HEK293T (cell line): ENCODE measurements around the gene SPACA6.

Source experiments
- BHLHE40 ChIP-seq: fragments of 450-650 bp; IDR thresholded peaks from 2 replicates; pipeline ENCODE4 v1.6.1; 2016; ENCODE audit warnings: mild to moderate bottlenecking, moderate library complexity, borderline replicate concordance
- CTBP1 ChIP-seq: fragments of 450-650 bp; IDR thresholded peaks from 2 replicates; pipeline ENCODE4 v1.6.1; 2016; ENCODE audit warnings: borderline replicate concordance
- ELF4 ChIP-seq: fragments of 450-650 bp; IDR thresholded peaks from 2 replicates; pipeline ENCODE4 v1.6.1; 2017; ENCODE audit warnings: antibody characterized with exemption
- FOXA1 ChIP-seq: fragments of 450-650 bp; IDR thresholded peaks from 2 replicates; pipeline ENCODE4 v1.6.1; 2016; ENCODE audit warnings: mild to moderate bottlenecking
- FOXK2 ChIP-seq: fragments of 450-650 bp; IDR thresholded peaks from 2 replicates; pipeline ENCODE4 v1.6.1; 2016; ENCODE audit warnings: mild to moderate bottlenecking
- FOXM1 ChIP-seq: fragments of 450-650 bp; IDR thresholded peaks from 2 replicates; pipeline ENCODE4 v1.6.1; 2017; ENCODE audit warnings: mild to moderate bottlenecking, borderline replicate concordance
- L3MBTL2 ChIP-seq: fragments of 450-650 bp; conservative IDR thresholded peaks from 2 replicates; pipeline ENCODE4 v1.6.1; 2016; ENCODE audit warnings: mild to moderate bottlenecking
- LEF1 ChIP-seq: fragments of 450-650 bp; IDR thresholded peaks from 2 replicates; pipeline ENCODE4 v1.6.1; 2017; ENCODE audit warnings: mild to moderate bottlenecking, borderline replicate concordance
- SP1 ChIP-seq: fragments of 450-650 bp; IDR thresholded peaks from 2 replicates; pipeline ENCODE4 v1.6.1; 2017
- SUZ12 ChIP-seq: fragments of 450-650 bp; IDR thresholded peaks from 2 replicates; pipeline ENCODE4 v1.6.1; 2016; ENCODE audit warnings: mild to moderate bottlenecking
- TARDBP ChIP-seq: fragments of 450-650 bp; IDR thresholded peaks from 2 replicates; pipeline ENCODE4 v1.6.1; 2016
- ZNF384 ChIP-seq: fragments of 450-650 bp; IDR thresholded peaks from 2 replicates; pipeline ENCODE4 v1.6.1; 2016
- TF ChIP-seq, protein P1 (sequence below): fragments of 450-650 bp; IDR thresholded peaks from 2 replicates; pipeline ENCODE4 v1.6.1; 2016

DNA sequence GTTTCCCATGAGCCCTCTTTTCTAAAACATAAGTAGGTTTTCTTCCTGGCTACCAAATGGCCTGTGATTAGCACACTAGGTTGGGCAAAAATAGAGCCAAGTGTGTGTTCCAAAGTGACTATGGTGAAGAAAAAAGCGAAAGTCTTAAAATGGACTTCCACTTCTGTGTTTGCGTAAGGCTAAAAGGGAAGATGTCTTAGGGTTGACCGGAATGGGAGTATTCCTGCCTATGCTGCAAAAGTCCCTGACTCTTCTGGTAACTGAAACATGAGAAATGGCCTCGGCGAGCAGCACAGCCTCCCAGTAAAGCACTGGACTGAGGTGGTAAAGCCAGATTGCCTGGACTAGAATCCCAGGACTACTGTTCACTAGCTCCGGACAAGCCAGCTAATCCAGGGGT, 61.0 kb downstream of the SPACA6 start:
- TF ChIP-seq FOXA1 (no peak), LEF1 (no peak), BHLHE40 (no peak), TARDBP (no peak), ZNF384 (no peak), SUZ12 (no peak), FOXM1 (no peak), L3MBTL2 (no peak), FOXK2 (no peak), SP1 (no peak), CTBP1 (no peak), ELF4 (no peak)
- TF ChIP-seq, protein P1, sequence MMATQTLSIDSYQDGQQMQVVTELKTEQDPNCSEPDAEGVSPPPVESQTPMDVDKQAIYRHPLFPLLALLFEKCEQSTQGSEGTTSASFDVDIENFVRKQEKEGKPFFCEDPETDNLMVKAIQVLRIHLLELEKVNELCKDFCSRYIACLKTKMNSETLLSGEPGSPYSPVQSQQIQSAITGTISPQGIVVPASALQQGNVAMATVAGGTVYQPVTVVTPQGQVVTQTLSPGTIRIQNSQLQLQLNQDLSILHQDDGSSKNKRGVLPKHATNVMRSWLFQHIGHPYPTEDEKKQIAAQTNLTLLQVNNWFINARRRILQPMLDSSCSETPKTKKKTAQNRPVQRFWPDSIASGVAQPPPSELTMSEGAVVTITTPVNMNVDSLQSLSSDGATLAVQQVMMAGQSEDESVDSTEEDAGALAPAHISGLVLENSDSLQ: no peak
